ENCODE measurements around the gene CSF3R.
A peak's percentile ranks its signal among the peaks of the same experiment; 100 is the strongest.

Gene CSF3R

GRCh38 chr1:36482724-36483388, at the start of gene CSF3R:
CSF3R (minus strand) TSS chr1:36482913; CDS start chr1:36479496, 3,417 bp downstream.
- no peak for DNase-seq (ENCODE audit: low read depth)

DNA sequence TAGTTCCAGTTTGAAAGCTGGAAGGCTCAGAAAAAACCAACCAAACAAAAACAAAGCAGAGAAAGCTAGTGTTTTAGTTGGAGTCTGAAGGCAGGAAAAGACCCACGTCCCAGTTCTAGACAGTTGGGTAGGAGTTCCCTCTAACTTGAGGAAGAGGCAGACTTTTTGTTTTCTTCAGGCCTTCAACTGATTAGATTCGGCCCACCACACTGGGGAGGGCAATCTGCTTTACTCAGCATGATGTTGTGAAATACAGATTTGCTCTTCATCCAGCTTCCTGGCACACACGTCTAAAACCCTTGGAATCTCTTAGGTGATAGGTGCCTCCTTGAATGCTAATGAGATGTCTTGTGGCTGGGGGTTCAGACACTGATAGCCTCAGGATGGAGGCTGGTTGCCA, 49.1 kb upstream of the CSF3R start:
- no peak for DNase-seq (ENCODE audit: low read depth)

- DNase-seq (ENCODE audit: low read depth): no peak
Observed at GRCh38 chr1:36530791-36531190, 48.1 kb upstream of the CSF3R start.

DNA sequence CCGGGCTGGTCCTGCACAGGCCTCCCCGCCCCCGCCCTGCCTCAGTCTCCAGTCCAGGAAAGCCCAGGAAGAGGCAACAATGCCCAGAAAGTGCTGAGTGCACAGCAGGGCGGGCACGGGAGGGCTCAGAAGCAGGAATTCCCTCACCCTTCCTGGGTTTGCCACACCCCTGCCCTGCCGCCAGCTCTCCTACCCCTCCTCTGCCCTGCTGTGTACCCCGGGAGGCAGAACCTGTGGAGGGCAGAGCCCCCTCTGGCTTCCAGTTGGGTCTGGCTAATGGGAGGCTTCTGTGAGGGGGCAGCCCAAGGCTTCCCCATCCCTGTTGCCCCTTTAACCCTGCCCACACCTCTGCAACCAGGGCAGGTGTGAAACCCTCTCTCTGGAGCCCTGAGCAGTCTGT, 47.5 kb upstream of the CSF3R start:
- no peak for DNase-seq (ENCODE audit: low read depth)

- DNase-seq (ENCODE audit: low read depth): no peak
Observed at GRCh38 chr1:36529769-36530260, 47.1 kb upstream of the CSF3R start.

GRCh38 chr1:36528361-36529349, 45.9 kb upstream of the CSF3R start:
- no peak for DNase-seq (ENCODE audit: low read depth)

GRCh38 chr1:36525166-36525565, 42.5 kb upstream of the CSF3R start:
- DNase-seq (ENCODE audit: low read depth): no peak

GRCh38 chr1:36524359-36525062, 41.8 kb upstream of the CSF3R start:
- DNase-seq (ENCODE audit: low read depth): no peak

GRCh38 chr1:36523850-36524249, 41.1 kb upstream of the CSF3R start:
- DNase-seq (ENCODE audit: low read depth): no peak

GRCh38 chr1:36523230-36523495, 40.5 kb upstream of the CSF3R start:
- no peak for DNase-seq (ENCODE audit: low read depth)

- DNase-seq (ENCODE audit: low read depth): no peak
Observed at GRCh38 chr1:36522461-36523229, 39.9 kb upstream of the CSF3R start.

DNA sequence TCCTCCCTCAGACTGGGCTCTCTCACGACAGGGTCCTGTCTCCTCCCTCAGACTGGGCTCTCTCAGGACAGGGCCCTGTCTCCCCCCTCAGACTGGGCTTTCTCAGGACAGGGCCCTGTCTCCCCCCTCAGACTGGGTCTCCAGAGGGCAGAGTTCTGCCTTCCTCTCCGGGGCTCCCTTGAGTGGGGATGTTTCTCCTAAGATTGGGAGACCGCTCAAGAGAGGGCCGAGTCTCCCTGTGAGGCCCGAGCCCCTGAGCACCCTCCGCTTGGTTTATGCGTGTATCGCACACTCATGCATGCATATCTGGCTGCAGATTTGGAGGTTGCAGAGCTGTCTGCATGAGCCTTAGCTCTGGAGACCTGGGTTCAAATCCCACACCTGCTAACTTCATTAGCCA, 39.3 kb upstream of the CSF3R start:
- DNase-seq (ENCODE audit: low read depth): no peak

GRCh38 chr1:36520771-36521420, 38.2 kb upstream of the CSF3R start:
- DNase-seq (ENCODE audit: low read depth): no peak

DNA sequence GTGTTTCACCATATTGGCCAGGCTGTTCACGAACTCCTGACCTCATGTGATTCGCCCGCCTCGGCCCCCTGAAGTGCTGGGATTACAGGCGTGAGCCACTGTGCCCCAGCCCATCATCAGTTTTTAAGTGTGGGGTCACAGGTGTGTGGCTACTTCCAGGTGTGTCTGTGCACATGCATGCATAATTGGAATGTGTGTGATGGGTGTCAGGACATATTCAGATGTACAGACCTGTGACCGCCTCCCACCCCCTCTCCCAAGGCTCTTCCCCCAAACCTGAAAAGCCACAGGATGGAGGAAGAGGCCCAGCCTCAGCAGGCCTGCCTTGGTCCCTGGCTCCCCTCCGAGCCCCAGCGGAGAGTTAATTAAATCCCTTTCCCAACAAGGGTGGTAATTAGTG, 37.3 kb upstream of the CSF3R start:
- DNase-seq (ENCODE audit: low read depth): no peak

GRCh38 chr1:36517011-36517771, 34.5 kb upstream of the CSF3R start:
- no peak for DNase-seq (ENCODE audit: low read depth)

- peak; percentile 23 for DNase-seq (ENCODE audit: low read depth)
Observed at GRCh38 chr1:36516372-36517010, 33.8 kb upstream of the CSF3R start.

DNA sequence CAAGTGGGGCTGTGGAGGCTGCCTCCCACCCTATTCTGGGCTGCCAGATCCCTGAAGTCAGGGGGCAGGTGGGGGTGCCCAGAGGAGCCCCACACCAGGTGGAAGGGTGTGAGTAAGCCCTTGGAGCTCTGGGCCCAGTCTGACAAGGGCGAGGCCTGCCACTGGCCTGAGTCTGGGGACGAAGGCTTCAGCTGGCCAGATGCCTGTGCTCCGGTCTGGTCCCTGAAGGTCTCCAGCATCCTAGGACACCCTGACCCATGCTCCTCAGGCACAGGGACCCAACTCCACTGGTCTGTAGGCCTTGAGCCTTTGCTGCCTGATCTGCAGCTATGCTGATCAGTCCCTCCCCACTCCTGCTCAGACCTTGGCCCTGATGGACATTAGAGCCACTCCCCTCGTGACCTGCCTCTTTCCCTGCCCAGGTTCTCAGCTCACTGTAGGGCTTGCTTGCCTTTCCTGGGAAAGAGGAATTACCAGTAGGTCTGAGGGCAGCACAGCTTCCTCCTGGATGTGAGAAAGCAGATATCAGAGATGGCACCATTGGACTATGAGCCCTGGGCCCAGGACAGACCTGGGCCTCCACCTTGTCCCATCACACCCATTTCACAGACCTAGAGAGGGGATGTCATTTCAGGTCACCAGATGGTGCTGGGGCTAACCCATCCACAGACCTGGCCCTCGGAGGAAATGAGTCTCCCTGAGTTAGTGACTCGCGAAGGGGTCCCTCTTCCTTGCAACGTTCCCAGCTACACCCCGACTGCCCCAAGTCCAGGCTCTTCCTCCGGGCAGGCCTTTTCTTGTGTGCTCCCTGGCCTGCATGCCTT, 32.8 kb upstream of the CSF3R start:
- DNase-seq (ENCODE audit: low read depth): no peak

- DNase-seq (ENCODE audit: low read depth): no peak
Observed at GRCh38 chr1:36514501-36514900, 31.8 kb upstream of the CSF3R start.

Data from stimulated activated CD8-positive, alpha-beta memory T cell treated with anti-CD3 and anti-CD28 coated beads, Interleukin-12 subunit alpha, Interleukin-12 subunit beta, amount 100 ng/mL, for 1 hour (primary cell).